Measurements from ENCODE around the gene ANKRD12. TPM values are rescaled to one million over a fixed set of nuclear protein-coding genes. Genes with fewer than 3 reads are reported as not detected.

ANKRD12 gene
- total RNA-seq, 1 experiment from 2014 or later, result 23.5 TPM

GRCh38 chr18:9249254-9249653 is 112.7 kb downstream of the ANKRD12 start:
- TF ChIP-seq ZFX (IDR thresholded peaks at IDR 0.05), result no peak
- no peak for TF ChIP-seq ELF1 (IDR thresholded peaks at IDR 0.05; ENCODE audit: borderline replicate concordance, low read depth)
- TF ChIP-seq, protein P1, sequence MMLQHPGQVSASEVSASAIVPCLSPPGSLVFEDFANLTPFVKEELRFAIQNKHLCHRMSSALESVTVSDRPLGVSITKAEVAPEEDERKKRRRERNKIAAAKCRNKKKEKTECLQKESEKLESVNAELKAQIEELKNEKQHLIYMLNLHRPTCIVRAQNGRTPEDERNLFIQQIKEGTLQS (IDR thresholded peaks at IDR 0.05), result no peak
- no peak for TF ChIP-seq SIN3A (IDR thresholded peaks at IDR 0.05; ENCODE audit: low read depth)
- TF ChIP-seq EZH2 (IDR thresholded peaks at IDR 0.05), result no peak
- TF ChIP-seq YY1 (IDR thresholded peaks at IDR 0.05; ENCODE audit: extremely low read depth, insufficient replicate concordance, low read depth, low read length), result no peak
- TF ChIP-seq EZH2phosphoT487 (IDR thresholded peaks at IDR 0.05; ENCODE audit: borderline replicate concordance), result no peak
- no peak for TF ChIP-seq ZBTB33 (IDR thresholded peaks at IDR 0.05; ENCODE audit: extremely low read depth, insufficient replicate concordance, low read length)
- TF ChIP-seq SRF (IDR thresholded peaks at IDR 0.05; ENCODE audit: low read depth), result no peak
- no peak for TF ChIP-seq CBX3 (IDR thresholded peaks at IDR 0.05; ENCODE audit: low read depth)
- H2AFZ ChIP-seq (ENCODE audit: low read depth, low read length, poor library complexity, severe bottlenecking), result no peak overlapping the region
- no peaks in the 10 kb centered on the region; a peak in 1 of 4 replicates for H3K36me3 ChIP-seq (ENCODE audit: control insufficient read depth in 1 of 2, insufficient read depth in 2 of 2, low read length in 2 of 2)
- no peaks in the 10 kb centered on the region for H3K27me3 ChIP-seq (ENCODE audit: insufficient read depth, low read length)
- H3K79me2 ChIP-seq (ENCODE audit: insufficient read depth, low read length), result no peaks in the 10 kb centered on the region
- intact Hi-C loops (cut with micrococcal nuclease), result no loop called here
- DNase-seq (ENCODE audit: low read depth, low spot score), result no peak
- ATAC-seq, result no peak
- ChIA-PET POLR2A (no interaction called here), CTCF (no interaction called here), RAD21 (ENCODE audit: low non-redundant PET in 1 of 2, low total read pairs in 2 of 2, uncharacterized antibody in 2 of 2, unreplicated experiment in 2 of 2) (no interaction called here)
- H3K9me2 ChIP-seq (ENCODE audit: insufficient read depth), result no peaks in the 10 kb centered on the region
- no peak overlapping the region for H3K27ac ChIP-seq (ENCODE audit: low read depth, low read length)
- no peaks in the 10 kb centered on the region for H3K4me1 ChIP-seq (ENCODE audit: control insufficient read depth in 1 of 2, insufficient read depth in 2 of 2, low read length in 2 of 2)
- H3K4me3 ChIP-seq (replicated peaks in 1 of 2; ENCODE audit: low read depth in 1 of 2, low read length in 2 of 2), result no peak overlapping the region
- H3K9me3 ChIP-seq (ENCODE audit: control insufficient read depth in 1 of 2, insufficient read depth in 1 of 2, low read depth in 1 of 2, low read length in 2 of 2), result no peaks in the 10 kb centered on the region
- no peak overlapping the region for H3K4me2 ChIP-seq (ENCODE audit: low read length)
- BruUV-seq (replicated peaks), result no TSS peak
- H3K9ac ChIP-seq (ENCODE audit: low read length), result no peak overlapping the region
- H4K20me1 ChIP-seq (ENCODE audit: insufficient read depth), result no peaks in the 10 kb centered on the region
